GM19452 (cell line): ENCODE measurements around the gene ITPKB.

Experiments
- ATAC-seq: cut with Tn5 transposase; IDR thresholded peaks from one replicate; pipeline ENCODE4 v1.9.1; 2021; ENCODE audit not compliant: unreplicated experiment

Gene ITPKB

GRCh38 chr1:226586116-226586515, 153.0 kb downstream of the ITPKB start:
- no peak for ATAC-seq

GRCh38 chr1:226584164-226584563, 154.9 kb downstream of the ITPKB start:
- ATAC-seq = no peak

DNA sequence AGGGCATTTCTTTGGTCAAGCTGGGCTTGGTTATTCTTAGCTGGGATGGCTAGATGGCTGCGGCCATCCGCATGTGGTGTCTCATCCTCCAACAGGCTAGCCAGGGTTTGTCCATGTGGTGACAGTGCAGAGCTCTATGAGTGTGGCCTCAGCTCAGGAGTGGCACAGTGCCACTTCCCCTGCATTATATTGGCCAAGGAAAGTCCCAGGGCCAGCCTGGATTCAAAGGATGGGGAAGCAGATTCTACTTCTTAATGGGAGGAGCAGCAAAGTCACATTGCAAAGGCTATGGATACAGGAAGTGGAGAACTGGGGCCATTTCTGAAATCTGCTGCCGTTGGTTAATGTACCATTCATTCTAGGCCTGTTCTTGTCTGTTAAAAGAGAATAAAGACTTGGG, 156.1 kb downstream of the ITPKB start:
- ATAC-seq = no peak
